Kidney epithelial cell (primary cell): ENCODE data around the gene RANBP10. TPM values are rescaled to one million over a fixed set of nuclear protein-coding genes. Genes with fewer than 3 reads are reported as not detected.

Experiments
- DNase-seq: peaks from one replicate; pipeline ENCODE4 v3.0.0-alpha.2; 2010; ENCODE audit warnings: low read depth
- H3K27me3 ChIP-seq: 2 replicates; pipeline ENCODE4 v1.6.0; 2011; ENCODE audit warnings: low read length; ENCODE audit not compliant: control insufficient read depth, insufficient read depth
- H3K36me3 ChIP-seq: 2 replicates; pipeline ENCODE4 v1.5.1; 2011; ENCODE audit warnings: low read length; ENCODE audit not compliant: control insufficient read depth, insufficient read depth
- H3K4me3 ChIP-seq: 2 replicates; pipeline ENCODE4 v1.5.1; 2011; ENCODE audit warnings: low read depth, mild to moderate bottlenecking, control low read depth, low read length
- CTCF ChIP-seq: IDR thresholded peaks from 2 replicates; pipeline ENCODE4 v1.5.1; 2011; ENCODE audit warnings: mild to moderate bottlenecking, moderate library complexity, low read length, control low read depth, inconsistent platforms; ENCODE audit not compliant: insufficient read depth, poor library complexity, severe bottlenecking
- total RNA-seq: library from RNA; depleted of rRNA; stranded (reverse); fragments of >200 nt; gene quantifications from 2 replicates; pipeline ENCODE4 v1.2.3, GENCODE V29; 2015

RANBP10 gene
- total RNA-seq, 1 donor from 2014 or later = 12.5 TPM

- no peak for TF ChIP-seq CTCF
- peaks cover 2% of the 10 kb centered on the region for H3K36me3 ChIP-seq
- no peaks in the 10 kb centered on the region for H3K27me3 ChIP-seq
- H3K4me3 ChIP-seq = no peak overlapping the region
- no peak for DNase-seq
Measured at GRCh38 chr16:67674851-67675578, 131.3 kb downstream of the RANBP10 start.

GRCh38 chr16:67673712-67674580 lies 132.4 kb downstream of the RANBP10 start:
- Histone ChIP-seq H3K36me3 (peaks cover 2% of the 10 kb centered on the region), H3K4me3 (no peak overlapping the region), H3K27me3 (no peaks in the 10 kb centered on the region)
- no peak for TF ChIP-seq CTCF
- no peak for DNase-seq

Other genes with a start within 250 kb of the RANBP10 start
- 40.7 and 45.0 TPM in 2 replicates for gene CTCF, start 244.0 kb downstream of the RANBP10 start, total RNA-seq
- 6.4 and 7.7 TPM in 2 replicates for gene CARMIL2, start 161.4 kb downstream of the RANBP10 start, total RNA-seq
- 29.1 and 36.4 TPM in 2 replicates for gene ACD, start 146.3 kb downstream of the RANBP10 start, total RNA-seq
- gene PARD6A, start 145.6 kb downstream of the RANBP10 start, total RNA-seq = 6.5 and 12.1 TPM in 2 replicates
- gene ENKD1, start 139.8 kb downstream of the RANBP10 start, total RNA-seq = 24.0 and 28.7 TPM in 2 replicates
- 2.0 and 4.5 TPM in 2 replicates for gene C16orf86, start 139.7 kb downstream of the RANBP10 start, total RNA-seq
- 19.3 and 21.9 TPM in 2 replicates for gene GFOD2, start 87.2 kb downstream of the RANBP10 start, total RNA-seq
- 0.62 and 0.63 TPM in 2 replicates for gene TSNAXIP1, start 329 bp upstream of the RANBP10 start, total RNA-seq
- gene THAP11, start 35.8 kb upstream of the RANBP10 start, total RNA-seq = 38.3 and 44.0 TPM in 2 replicates
- 156 and 287 TPM in 2 replicates for gene NUTF2, start 40.4 kb upstream of the RANBP10 start, total RNA-seq
- 30.3 and 45.5 TPM in 2 replicates for gene CENPT, start 41.1 kb upstream of the RANBP10 start, total RNA-seq
- 48.4 and 60.5 TPM in 2 replicates for gene EDC4, start 66.5 kb upstream of the RANBP10 start, total RNA-seq
- 1.1 and 2.9 TPM in 2 replicates for gene NRN1L, start 78.3 kb upstream of the RANBP10 start, total RNA-seq
- gene PSKH1, start 86.7 kb upstream of the RANBP10 start, total RNA-seq = 20.9 and 21.6 TPM in 2 replicates
- 5.5 TPM in 1 of 2 replicates, not detected in the other for gene CTRL, start 125.3 kb upstream of the RANBP10 start, total RNA-seq
- gene PSMB10, start 130.3 kb upstream of the RANBP10 start, total RNA-seq = 33.9 and 36.6 TPM in 2 replicates
- gene LCAT, start 137.6 kb upstream of the RANBP10 start, total RNA-seq = 3.7 and 5.5 TPM in 2 replicates
- gene SLC12A4, start 162.1 kb upstream of the RANBP10 start, total RNA-seq = 35.4 and 36.6 TPM in 2 replicates
- gene DPEP3, start 173.9 kb upstream of the RANBP10 start, total RNA-seq = not detected in 2 replicates
- not detected in 2 replicates for gene DPEP2, start 192.9 kb upstream of the RANBP10 start, total RNA-seq
- not detected in 2 replicates for gene DPEP2NB, start 209.4 kb upstream of the RANBP10 start, total RNA-seq
- gene DDX28, start 216.7 kb upstream of the RANBP10 start, total RNA-seq = 10.6 and 11.4 TPM in 2 replicates
- 14.8 and 24.8 TPM in 2 replicates for gene DUS2, start 216.7 kb upstream of the RANBP10 start, total RNA-seq